OCI-LY7 (cell line): Measurements from ENCODE around the gene SRGAP3. TPM values are rescaled to one million over a fixed set of nuclear protein-coding genes. Genes with fewer than 3 reads are reported as not detected.

Experiments
- BruUV-seq: library from RNA; stranded (reverse); fragments of 400-500 nt; replicated peaks from 2 replicates; lab custom pipeline; 2021; lab: Mats Ljungman, UMichigan
- CTCF ChIA-PET: fragments of 300-600 bp; sonication (Branson Sonifier 250); formaldehyde crosslinking; loops from one replicate; lab custom pipeline; 2022; ENCODE audit warnings: antibody characterized with exemption; ENCODE audit not compliant: unreplicated experiment; lab: Charles Lee
- POLR2A ChIA-PET: fragments of 300-600 bp; sonication (Branson Sonifier 250); formaldehyde crosslinking; loops from one replicate; lab custom pipeline; 2022; ENCODE audit warnings: antibody characterized with exemption; lab: Charles Lee
- DNase-seq: peaks from one replicate; pipeline ENCODE4 v3.0.0-alpha.2; 2015; ENCODE audit warnings: low spot score
- H2AFZ ChIP-seq: fragments of 200-600 bp; sonication (generic), shearing (Covaris generic); 2 replicates; pipeline ENCODE4 v1.6.1; 2014; ENCODE audit warnings: mild to moderate bottlenecking, antibody characterized with exemption, low read length, moderate library complexity
- H3K27ac ChIP-seq: fragments of 200-600 bp; sonication (generic); 2 replicates; pipeline ENCODE4 v1.5.1; 2014; ENCODE audit warnings: mixed run types, low read depth, mild to moderate bottlenecking, moderate library complexity, low read length, inconsistent platforms; ENCODE audit not compliant: poor library complexity, severe bottlenecking
- H3K36me3 ChIP-seq: fragments of 200-600 bp; sonication (generic); 2 replicates; pipeline ENCODE4 v1.6.1; 2014; ENCODE audit warnings: mild to moderate bottlenecking, antibody characterized with exemption, low read length, moderate library complexity, mixed read lengths; ENCODE audit not compliant: insufficient read depth
- H3K4me1 ChIP-seq: fragments of 200-600 bp; sonication (generic); 2 replicates; pipeline ENCODE4 v1.5.1; 2014; ENCODE audit warnings: mild to moderate bottlenecking, low read length; ENCODE audit not compliant: insufficient read depth, poor library complexity, severe bottlenecking
- H3K4me2 ChIP-seq: fragments of 200-600 bp; sonication (generic); 2 replicates; pipeline ENCODE4 v1.6.1; 2014; ENCODE audit warnings: mild to moderate bottlenecking, low read length
- H3K4me3 ChIP-seq: fragments of 200-600 bp; sonication (generic); 2 replicates; pipeline ENCODE4 v1.5.1; 2014; ENCODE audit warnings: mild to moderate bottlenecking, low read depth, low read length; ENCODE audit not compliant: poor library complexity, severe bottlenecking
- H3K79me2 ChIP-seq: fragments of 200-600 bp; sonication (generic); 2 replicates; pipeline ENCODE4 v1.6.1; 2016; ENCODE audit warnings: low read depth, mild to moderate bottlenecking, low read length, moderate library complexity, mixed read lengths; ENCODE audit not compliant: insufficient read depth
- H3K9me2 ChIP-seq: fragments of 200-600 bp; sonication (generic); 2 replicates; pipeline ENCODE4 v1.6.1; 2016; ENCODE audit warnings: mild to moderate bottlenecking, low read length, mixed read lengths; ENCODE audit not compliant: insufficient read depth
- H3K9me3 ChIP-seq: fragments of 200-600 bp; sonication (generic); 2 replicates; pipeline ENCODE4 v1.6.1; 2014; ENCODE audit warnings: mild to moderate bottlenecking, mixed run types, low read length, mixed read lengths
- H4K20me1 ChIP-seq: fragments of 200-600 bp; sonication (generic); 2 replicates; pipeline ENCODE4 v1.6.1; 2014; ENCODE audit warnings: mild to moderate bottlenecking, antibody characterized with exemption, low read length, moderate library complexity, mixed read lengths; ENCODE audit not compliant: insufficient read depth
- CTCF ChIP-seq: fragments of 200-600 bp; sonication (generic); conservative IDR thresholded peaks from 2 replicates; pipeline ENCODE4 v1.5.1; 2014; ENCODE audit warnings: mild to moderate bottlenecking, antibody characterized with exemption, low read length, moderate library complexity, mixed read lengths
- EZH2phosphoT487 ChIP-seq: fragments of 200-600 bp; sonication (generic); IDR thresholded peaks from 2 replicates; pipeline ENCODE4 v1.6.1; 2018; ENCODE audit warnings: low read depth, borderline replicate concordance, mild to moderate bottlenecking, mixed run types, antibody characterized with exemption, low read length, moderate library complexity, mixed read lengths
- intact Hi-C: fragments of 100-400 bp; cut with micrococcal nuclease; formaldehyde crosslinking; loops from one replicate; pipeline ENCODE4 v1.10.0; 2022; ENCODE audit not compliant: unreplicated experiment
- total RNA-seq, 2 experiments: library from RNA; depleted of rRNA in 1 of 2; stranded (reverse); fragments of >200 nt in 1 of 2; shearing (Covaris generic) in 1 of 2; gene quantifications; 2 replicates each; pipeline ENCODE4 v1.2.3, GENCODE V29; 2014 to 2022

Gene SRGAP3
- total RNA-seq, 2 experiments from 2014 or later = 1.5 to 1.7 TPM

GRCh38 chr3:9161298-9161697 lies 88.1 kb downstream of the SRGAP3 start:
- TF ChIP-seq EZH2phosphoT487 (no peak), CTCF (no peak)
- POLR2A ChIA-PET = no interaction called here
- Histone ChIP-seq H2AFZ (no peak overlapping the region), H3K36me3 (no peaks in the 10 kb centered on the region), H3K4me3 (no peak overlapping the region), H3K9me3 (no peaks in the 10 kb centered on the region), H3K79me2 (no peaks in the 10 kb centered on the region), H3K4me2 (no peak overlapping the region), H3K4me1 (no peaks in the 10 kb centered on the region), H4K20me1 (no peaks in the 10 kb centered on the region), H3K27ac (no peak overlapping the region), H3K9me2 (no peaks in the 10 kb centered on the region)
- DNase-seq = no peak
- intact Hi-C loops = no loop called here
- no TSS peak for BruUV-seq
- CTCF ChIA-PET = no interaction called here

- Histone ChIP-seq H3K4me3 (no peak overlapping the region), H3K9me3 (no peaks in the 10 kb centered on the region), H3K9me2 (no peaks in the 10 kb centered on the region), H3K4me2 (no peak overlapping the region), H4K20me1 (no peaks in the 10 kb centered on the region), H3K36me3 (no peaks in the 10 kb centered on the region), H3K4me1 (no peaks in the 10 kb centered on the region), H2AFZ (no peak overlapping the region), H3K27ac (no peak overlapping the region), H3K79me2 (no peaks in the 10 kb centered on the region)
- ChIA-PET POLR2A (no interaction called here), CTCF (no interaction called here)
- TF ChIP-seq EZH2phosphoT487 (no peak), CTCF (no peak)
- no peak for DNase-seq
- intact Hi-C loops = no loop called here
- no TSS peak for BruUV-seq
These were observed 90.4 kb downstream of the SRGAP3 start for GRCh38 chr3:9158865-9159630.
